K562 (cell line): Measurements from ENCODE around the gene CHD2. TPM values are rescaled to one million over a fixed set of nuclear protein-coding genes. Genes with fewer than 3 reads are reported as not detected.

ENCODE experiments used
- BACH1 ChIP-seq: fragments of 200-800 bp; sonication (Bioruptor generic); IDR thresholded peaks from 2 replicates; pipeline ENCODE4 v1.6.1; 2016; ENCODE audit warnings: missing genetic modification characterization, missing compliant biosample characterization
- CREB5 ChIP-seq: fragments of 250-450 bp; sonication (Bioruptor Pico); IDR thresholded peaks from 2 replicates; pipeline ENCODE4 v1.5.0; 2020; ENCODE audit warnings: mild to moderate bottlenecking
- EWSR1 ChIP-seq: fragments of 450-650 bp; IDR thresholded peaks from 2 replicates; pipeline ENCODE4 v1.6.1; 2018; ENCODE audit warnings: borderline replicate concordance, mild to moderate bottlenecking, low read depth, moderate library complexity; ENCODE audit not compliant: partially characterized antibody
- HCFC1 ChIP-seq: IDR thresholded peaks from 2 replicates; pipeline ENCODE4 v1.6.1; 2012; ENCODE audit warnings: low read depth, low read length, improper control_type of control experiment
- JUN ChIP-seq, 2 experiments: sonication (generic) in 1 of 2; formaldehyde crosslinking in 1 of 2; IDR thresholded peaks; 2 replicates each; pipeline versions ENCODE4 v1.6.1 to v1.8.0; 2012 to 2022; ENCODE audit warnings: borderline replicate concordance in 2 of 2, mild to moderate bottlenecking in 2 of 2, improper control_type of control experiment in 1 of 2, low read depth in 1 of 2, low read length in 1 of 2, missing genetic modification reagents in 1 of 2
- KLF13 ChIP-seq: fragments of 450-650 bp; IDR thresholded peaks from 2 replicates; pipeline ENCODE4 v1.6.1; 2016; ENCODE audit warnings: missing genetic modification characterization, low read depth, mild to moderate bottlenecking, missing compliant biosample characterization, moderate library complexity, borderline replicate concordance
- RAD21 ChIP-seq, 2 experiments: fragments of 250-450 bp in 1 of 2; fragments of 450-650 bp in 1 of 2; sonication (Bioruptor Pico) in 1 of 2; formaldehyde crosslinking in 1 of 2; IDR thresholded peaks in 1 of 2; conservative IDR thresholded peaks in 1 of 2; 2 replicates each; pipeline versions ENCODE4 v1.4.0 to v1.8.0; 2020 to 2022; ENCODE audit warnings: mild to moderate bottlenecking in 2 of 2, moderate library complexity in 1 of 2
- SMARCE1 ChIP-seq: fragments of 450-650 bp; IDR thresholded peaks from 2 replicates; pipeline ENCODE4 v1.7.1; 2016; ENCODE audit warnings: mild to moderate bottlenecking
- TCF15 ChIP-seq: fragments of 250-450 bp; sonication (Bioruptor Pico); IDR thresholded peaks from 2 replicates; pipeline ENCODE4 v1.8.0; 2022; ENCODE audit warnings: moderate library complexity, mild to moderate bottlenecking, inconsistent platforms
- ZFX ChIP-seq: sonication (generic); formaldehyde crosslinking; IDR thresholded peaks from 2 replicates; pipeline ENCODE4 v1.8.0; 2022; ENCODE audit warnings: mild to moderate bottlenecking, missing genetic modification reagents, moderate library complexity
- ZNF764 ChIP-seq: fragments of 250-450 bp; sonication (Bioruptor Pico); IDR thresholded peaks from 2 replicates; pipeline ENCODE4 v1.4.0; 2020; ENCODE audit warnings: low read depth, mild to moderate bottlenecking, moderate library complexity
- ZSCAN32 ChIP-seq: fragments of 450-650 bp; formaldehyde crosslinking; IDR thresholded peaks from 2 replicates; pipeline ENCODE4 v1.4.0; 2020; ENCODE audit warnings: mild to moderate bottlenecking, moderate library complexity
- polyA plus RNA-seq, 8 experiments: library from polyadenylated mRNA; depleted of rRNA in 4 of 8; stranded (reverse) in 5 of 8; unstranded in 3 of 8; fragments of >200 nt; fragmentation: Nextera tagmentation in 2 of 8; fragmentation: Illumina TruSeq in 1 of 8; extraction: Ambion mirVana in 2 of 8; extraction: Trizol in 1 of 8; gene quantifications; 2 replicates each; pipeline versions ENCODE4 v1.2.1 to v1.2.3, GENCODE V29; 2011 to 2014; ENCODE audit warnings: inconsistent platforms in 1 of 8, missing spikeins in 1 of 8
- total RNA-seq, 7 experiments: library from RNA; depleted of rRNA in 6 of 7; stranded (reverse); fragments of >200 nt in 6 of 7; fragmentation: Illumina TruSeq in 2 of 7; extraction: Trizol in 2 of 7; gene quantifications; 2 replicates each; pipeline versions ENCODE4 v1.2.1 to v1.2.3, GENCODE V29; 2011 to 2021; ENCODE audit warnings: low replicate concordance in 1 of 7
- TF ChIP-seq, protein P1 (sequence below): sonication (generic); formaldehyde crosslinking; IDR thresholded peaks from 2 replicates; pipeline ENCODE4 v1.8.0; 2022; ENCODE audit warnings: mild to moderate bottlenecking, missing genetic modification reagents, borderline replicate concordance

The CHD2 gene
- total and polyA plus RNA-seq, 9 of the 15 experiments (the other 6 are each of a cell fraction or from before 2014, with no cell fraction given), result 38.9 to 70.8 (median 56.2) TPM

DNA sequence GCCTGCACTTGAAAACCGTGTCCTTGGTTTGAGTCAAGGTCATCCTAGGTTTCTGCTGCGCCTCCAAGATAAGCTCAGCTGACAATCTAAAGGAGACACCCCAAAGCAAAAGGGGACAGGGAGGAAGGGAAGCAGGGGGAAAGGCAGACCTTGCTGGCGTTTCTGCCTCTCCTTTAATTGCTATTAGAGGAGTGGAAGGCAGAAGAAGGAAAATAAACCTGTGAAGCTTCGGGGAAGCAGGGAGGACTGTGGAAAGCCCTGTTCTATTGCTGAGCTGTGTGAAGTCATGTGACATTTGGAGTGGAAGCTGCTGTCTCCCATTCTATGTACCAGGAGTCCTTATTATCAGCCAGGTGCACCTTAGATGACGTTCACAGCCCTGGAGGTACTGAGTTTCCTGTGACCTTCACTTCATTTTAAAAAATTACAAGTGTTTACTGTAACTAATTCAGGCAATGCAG, 21.5 kb upstream of the CHD2 start (continued):
- TF ChIP-seq, protein P1, sequence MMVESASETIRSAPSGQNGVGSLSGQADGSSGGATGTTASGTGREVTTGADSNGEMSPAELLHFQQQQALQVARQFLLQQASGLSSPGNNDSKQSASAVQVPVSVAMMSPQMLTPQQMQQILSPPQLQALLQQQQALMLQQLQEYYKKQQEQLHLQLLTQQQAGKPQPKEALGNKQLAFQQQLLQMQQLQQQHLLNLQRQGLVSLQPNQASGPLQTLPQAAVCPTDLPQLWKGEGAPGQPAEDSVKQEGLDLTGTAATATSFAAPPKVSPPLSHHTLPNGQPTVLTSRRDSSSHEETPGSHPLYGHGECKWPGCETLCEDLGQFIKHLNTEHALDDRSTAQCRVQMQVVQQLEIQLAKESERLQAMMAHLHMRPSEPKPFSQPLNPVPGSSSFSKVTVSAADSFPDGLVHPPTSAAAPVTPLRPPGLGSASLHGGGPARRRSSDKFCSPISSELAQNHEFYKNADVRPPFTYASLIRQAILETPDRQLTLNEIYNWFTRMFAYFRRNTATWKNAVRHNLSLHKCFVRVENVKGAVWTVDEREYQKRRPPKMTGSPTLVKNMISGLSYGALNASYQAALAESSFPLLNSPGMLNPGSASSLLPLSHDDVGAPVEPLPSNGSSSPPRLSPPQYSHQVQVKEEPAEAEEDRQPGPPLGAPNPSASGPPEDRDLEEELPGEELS, result no peak
- no peak for TF ChIP-seq ZNF764 (CRISPR knock-in tag)
- no peak for TF ChIP-seq RAD21 (CRISPR knock-in tag; conservative IDR thresholded peaks at IDR 0.05 in 1 of 2, IDR thresholded peaks at IDR 0.05 in 1 of 2)
- peak; percentile 77; the same call in 1 of the 2 replicates for TF ChIP-seq SMARCE1
- TF ChIP-seq JUN (IDR thresholded peaks at IDR 0.05; ENCODE audit: borderline replicate concordance, low read depth, low read length), result no peak
- TF ChIP-seq JUN (CRISPR knock-in tag; IDR thresholded peaks at IDR 0.05; ENCODE audit: borderline replicate concordance), result no peak
- TF ChIP-seq ZFX (CRISPR knock-in tag), result no peak
- no peak for TF ChIP-seq HCFC1
- no peak for TF ChIP-seq CREB5 (CRISPR knock-in tag)
- TF ChIP-seq ZSCAN32 (CRISPR knock-in tag), result no peak
- TF ChIP-seq EWSR1, result no peak
- TF ChIP-seq BACH1 (tag), result no peak; the same call in 1 of the 2 replicates
- TF ChIP-seq KLF13 (tag), result no peak
- TF ChIP-seq TCF15 (CRISPR knock-in tag), result no peak
